Fibroblast of lung (primary cell): ENCODE measurements around the gene MRC1. TPM values are rescaled to one million over a fixed set of nuclear protein-coding genes. Genes with fewer than 3 reads are reported as not detected.

ENCODE experiments used
- DNase-seq, 2 donors: peaks; one replicate each; pipeline versions ENCODE4 v3.0.0 to v3.0.0-alpha.2; 2010; ENCODE audit warnings: low read depth in 2 of 2
- H2AFZ ChIP-seq: 2 replicates; pipeline ENCODE4 v1.5.1; 2012; ENCODE audit warnings: low read length, control low read depth, inconsistent platforms
- H3K27ac ChIP-seq: 2 replicates; pipeline ENCODE4 v1.5.1; 2011; ENCODE audit warnings: low read length, control low read depth; ENCODE audit not compliant: insufficient read depth
- H3K27me3 ChIP-seq: 2 replicates; pipeline ENCODE4 v1.5.1; 2011; ENCODE audit warnings: mild to moderate bottlenecking, low read length; ENCODE audit not compliant: control insufficient read depth, insufficient read depth
- H3K36me3 ChIP-seq: 2 replicates; pipeline ENCODE4 v1.5.1; 2011; ENCODE audit warnings: low read length; ENCODE audit not compliant: control insufficient read depth, insufficient read depth
- H3K4me1 ChIP-seq: 2 replicates; pipeline ENCODE4 v1.5.1; 2011; ENCODE audit warnings: low read length; ENCODE audit not compliant: control insufficient read depth, insufficient read depth; ENCODE audit errors: extremely low read depth
- H3K4me2 ChIP-seq: 2 replicates; pipeline ENCODE4 v1.5.1; 2011; ENCODE audit warnings: low read length, control low read depth; ENCODE audit not compliant: insufficient read depth; ENCODE audit errors: extremely low read depth
- H3K4me3 ChIP-seq, 4 experiments: fragments of 200-600 bp in 1 of 4; sonication (generic) in 1 of 4; replicated peaks in 1 of 4; 2 replicates each; pipeline ENCODE4 v1.5.1; 2011 to 2016; ENCODE audit warnings: low read length in 4 of 4, low read depth in 3 of 4, mild to moderate bottlenecking in 3 of 4, control low read depth in 2 of 4, inconsistent platforms in 1 of 4, mixed read lengths in 1 of 4; ENCODE audit not compliant: insufficient read depth in 1 of 4; ENCODE audit errors: control extremely low read depth in 1 of 4
- H3K79me2 ChIP-seq: 2 replicates; pipeline ENCODE4 v1.5.1; 2012; ENCODE audit warnings: mild to moderate bottlenecking, low read length, inconsistent platforms; ENCODE audit not compliant: control insufficient read depth, insufficient read depth
- H3K9ac ChIP-seq: 2 replicates; pipeline ENCODE4 v1.5.1; 2011; ENCODE audit warnings: mild to moderate bottlenecking, low read length, control low read depth; ENCODE audit not compliant: insufficient read depth
- H3K9me3 ChIP-seq: 2 replicates; pipeline ENCODE4 v1.5.1; 2012; ENCODE audit warnings: low read depth, low read length; ENCODE audit not compliant: control insufficient read depth, insufficient read depth
- H4K20me1 ChIP-seq: 2 replicates; pipeline ENCODE4 v1.5.1; 2011; ENCODE audit warnings: low read length; ENCODE audit not compliant: control insufficient read depth, insufficient read depth; ENCODE audit errors: extremely low read depth
- CTCF ChIP-seq, 2 donors: IDR thresholded peaks in 1 of 2; conservative IDR thresholded peaks in 1 of 2; 1 replicate in 1 of 2; 2 replicates in 1 of 2; pipeline ENCODE4 v1.5.1; 2011 to 2012; ENCODE audit warnings: low read length in 2 of 2, control low read depth in 1 of 2, inconsistent platforms in 1 of 2, low read depth in 1 of 2, mild to moderate bottlenecking in 1 of 2
- EZH2 ChIP-seq: IDR thresholded peaks from 2 replicates; pipeline ENCODE4 v1.5.1; 2012; ENCODE audit warnings: low read length, control low read depth, mild to moderate bottlenecking; ENCODE audit errors: missing control alignments
- polyA plus RNA-seq, 2 donors: library from polyadenylated mRNA; depleted of rRNA in 1 of 2; stranded (reverse) in 1 of 2; unstranded in 1 of 2; fragments of >200 nt; gene quantifications; 2 replicates each; pipeline ENCODE4 v1.2.1, GENCODE V29; 2011 to 2012; ENCODE audit warnings: missing spikeins in 1 of 2
- total RNA-seq: library from RNA; depleted of rRNA; stranded (reverse); fragments of >200 nt; gene quantifications from 2 replicates; pipeline ENCODE4 v1.2.1, GENCODE V29; 2014

MRC1 gene
- total and polyA plus RNA-seq, 2 donors (not counting 1 experiment from before 2014, with no cell fraction given), result 0.01 TPM; not detected in 1

GRCh38 chr10:17781856-17782255 is 27.3 kb upstream of the MRC1 start:
- TF ChIP-seq EZH2, result no peak
- no peak for TF ChIP-seq CTCF (conservative IDR thresholded peaks at IDR 0.05 in 1 of 2, IDR thresholded peaks at IDR 0.05 in 1 of 2; ENCODE audit: low read depth in 1 of 2, low read length in 2 of 2)
- H3K4me2 ChIP-seq, result no peak overlapping the region
- H4K20me1 ChIP-seq, result no peaks in the 10 kb centered on the region
- no peak overlapping the region for H2AFZ ChIP-seq
- H3K4me3 ChIP-seq, result no peak overlapping the region
- no peaks in the 10 kb centered on the region for H3K27me3 ChIP-seq
- H3K36me3 ChIP-seq, result no peaks in the 10 kb centered on the region
- H3K27ac ChIP-seq, result no peak overlapping the region
- H3K4me1 ChIP-seq, result peaks cover 4% of the 10 kb centered on the region
- H3K9me3 ChIP-seq, result no peaks in the 10 kb centered on the region
- no peak overlapping the region for H3K9ac ChIP-seq
- no peak for DNase-seq
- H3K79me2 ChIP-seq, result no peaks in the 10 kb centered on the region

GRCh38 chr10:17782921-17783665 is 26.1 kb upstream of the MRC1 start:
- peak in 1 of 2 donors; percentile 43 for DNase-seq
- no peak overlapping the region for H3K27ac ChIP-seq

GRCh38 chr10:17783751-17784150 is 25.4 kb upstream of the MRC1 start:
- no peak overlapping the region for H3K9ac ChIP-seq
- H3K27ac ChIP-seq, result no peak overlapping the region
- peaks cover 7% of the 10 kb centered on the region for H3K4me1 ChIP-seq
- H3K27me3 ChIP-seq, result no peaks in the 10 kb centered on the region
- no peaks in the 10 kb centered on the region for H4K20me1 ChIP-seq
- no peak overlapping the region for H2AFZ ChIP-seq
- H3K9me3 ChIP-seq, result no peaks in the 10 kb centered on the region
- H3K79me2 ChIP-seq, result no peaks in the 10 kb centered on the region
- TF ChIP-seq CTCF (conservative IDR thresholded peaks at IDR 0.05 in 1 of 2, IDR thresholded peaks at IDR 0.05 in 1 of 2; ENCODE audit: low read depth in 1 of 2, low read length in 2 of 2) (no peak), EZH2 (no peak)
- no peak overlapping the region for H3K4me2 ChIP-seq
- DNase-seq, result no peak
- H3K4me3 ChIP-seq, result no peak overlapping the region
- no peaks in the 10 kb centered on the region for H3K36me3 ChIP-seq

More at GRCh38 chr10:17782921-17783665, 26.1 kb upstream of the MRC1 start:
- TF ChIP-seq CTCF (conservative IDR thresholded peaks at IDR 0.05 in 1 of 2, IDR thresholded peaks at IDR 0.05 in 1 of 2; ENCODE audit: low read depth in 1 of 2, low read length in 2 of 2) (no peak), EZH2 (no peak)
- Histone ChIP-seq H3K9me3 (no peaks in the 10 kb centered on the region), H3K79me2 (no peaks in the 10 kb centered on the region), H2AFZ (no peak overlapping the region), H3K36me3 (no peaks in the 10 kb centered on the region), H3K4me1 (peaks cover 7% of the 10 kb centered on the region), H3K4me2 (no peak overlapping the region), H3K9ac (no peak overlapping the region), H4K20me1 (no peaks in the 10 kb centered on the region), H3K27me3 (no peaks in the 10 kb centered on the region), H3K4me3 (no peak overlapping the region)
